ENCODE measurements around the gene TXLNA.

The TXLNA gene

DNA sequence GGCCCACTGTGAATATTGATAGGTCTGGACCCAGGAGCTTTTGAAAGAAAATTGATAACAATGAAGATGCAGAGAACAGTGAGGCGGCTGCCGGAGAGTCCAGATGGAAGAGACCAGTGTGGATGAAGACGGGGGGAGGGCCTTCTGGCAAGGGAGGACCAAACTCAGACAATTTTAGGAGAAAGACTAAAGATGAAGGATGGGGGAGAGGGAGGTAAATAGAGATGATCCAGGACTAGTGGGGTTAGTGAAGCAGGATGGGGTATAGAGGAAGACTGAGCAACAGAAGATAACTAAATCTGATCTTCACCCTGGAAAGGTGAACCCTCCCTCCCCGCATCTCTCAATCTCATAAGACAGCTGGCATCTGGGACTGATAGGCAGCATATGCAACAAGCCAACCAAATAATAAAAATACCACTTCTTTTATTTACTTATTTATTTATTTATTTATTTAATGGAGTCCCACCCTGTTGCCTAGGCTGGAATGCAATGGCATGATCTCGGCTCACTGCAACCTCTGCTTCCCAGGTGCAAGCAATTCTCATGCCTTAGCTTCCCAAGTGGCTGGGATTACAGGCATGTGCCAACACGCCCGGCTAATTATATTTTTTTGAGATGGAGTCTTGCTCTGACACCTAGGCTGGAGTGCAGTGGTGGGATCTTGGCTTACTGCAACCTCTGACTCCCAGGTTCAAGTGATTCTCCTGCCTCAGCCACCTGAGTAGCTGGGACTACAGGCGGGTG, 53.3 kb downstream of the TXLNA start:
- H3K4me3 ChIP-seq (ENCODE audit: low read depth, low read length), result no peak overlapping the region
- TF ChIP-seq, protein P1, sequence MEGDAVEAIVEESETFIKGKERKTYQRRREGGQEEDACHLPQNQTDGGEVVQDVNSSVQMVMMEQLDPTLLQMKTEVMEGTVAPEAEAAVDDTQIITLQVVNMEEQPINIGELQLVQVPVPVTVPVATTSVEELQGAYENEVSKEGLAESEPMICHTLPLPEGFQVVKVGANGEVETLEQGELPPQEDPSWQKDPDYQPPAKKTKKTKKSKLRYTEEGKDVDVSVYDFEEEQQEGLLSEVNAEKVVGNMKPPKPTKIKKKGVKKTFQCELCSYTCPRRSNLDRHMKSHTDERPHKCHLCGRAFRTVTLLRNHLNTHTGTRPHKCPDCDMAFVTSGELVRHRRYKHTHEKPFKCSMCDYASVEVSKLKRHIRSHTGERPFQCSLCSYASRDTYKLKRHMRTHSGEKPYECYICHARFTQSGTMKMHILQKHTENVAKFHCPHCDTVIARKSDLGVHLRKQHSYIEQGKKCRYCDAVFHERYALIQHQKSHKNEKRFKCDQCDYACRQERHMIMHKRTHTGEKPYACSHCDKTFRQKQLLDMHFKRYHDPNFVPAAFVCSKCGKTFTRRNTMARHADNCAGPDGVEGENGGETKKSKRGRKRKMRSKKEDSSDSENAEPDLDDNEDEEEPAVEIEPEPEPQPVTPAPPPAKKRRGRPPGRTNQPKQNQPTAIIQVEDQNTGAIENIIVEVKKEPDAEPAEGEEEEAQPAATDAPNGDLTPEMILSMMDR (IDR thresholded peaks at IDR 0.05; ENCODE audit: low read depth, low read length, missing control alignments), result no peak
- in situ Hi-C loops (cut with HindIII; ENCODE audit: low sequenced_read_pairs), result no loop called here
- DNase-seq (ENCODE audit: low read depth), result no peak

DNA sequence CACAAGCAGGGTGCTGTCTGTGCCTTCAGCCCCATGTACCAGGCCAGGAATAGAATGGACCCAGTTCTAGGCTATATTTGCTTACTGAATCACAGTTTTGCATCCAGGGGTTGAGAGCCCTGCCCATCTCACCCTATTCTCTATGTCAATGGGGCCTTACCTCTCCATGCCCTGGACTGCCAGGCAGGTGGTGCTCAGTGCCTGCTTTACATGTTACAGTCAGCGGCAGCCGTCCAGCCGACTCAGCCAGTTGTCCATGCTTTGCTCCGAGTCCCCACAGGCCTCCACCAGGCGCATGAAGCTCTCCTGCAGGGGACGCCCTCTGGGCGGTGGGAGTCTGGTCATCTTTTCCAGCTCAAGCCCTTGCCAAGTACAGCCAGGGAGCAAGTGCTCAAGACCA, 55.3 kb downstream of the TXLNA start:
- TF ChIP-seq, protein P1 (IDR thresholded peaks at IDR 0.05; ENCODE audit: low read depth, low read length, missing control alignments), result no peak
- in situ Hi-C loops (cut with HindIII; ENCODE audit: low sequenced_read_pairs), result no loop called here

DNA sequence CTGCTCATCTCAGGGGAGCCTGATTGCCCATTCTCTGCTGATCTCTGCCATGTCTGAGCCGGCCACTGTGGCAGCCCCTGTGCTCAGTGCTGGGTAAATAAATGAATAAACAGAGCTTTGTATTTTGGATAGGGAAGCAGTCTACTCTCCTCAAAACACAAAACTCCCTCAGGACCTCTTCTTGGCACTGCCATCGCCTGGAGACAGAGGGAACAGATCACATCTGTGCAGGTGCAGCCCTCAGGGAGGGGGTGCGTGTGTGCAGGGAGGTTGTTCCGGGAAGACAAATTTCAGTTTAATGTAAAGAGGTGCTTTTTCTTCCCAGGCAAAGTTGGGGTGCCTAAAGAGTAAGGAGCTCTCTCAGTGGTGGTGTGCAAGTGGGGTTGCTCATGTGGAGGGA, 59.9 kb downstream of the TXLNA start:
- H3K4me3 ChIP-seq (ENCODE audit: low read depth, low read length), result no peak overlapping the region
- no peak for DNase-seq (ENCODE audit: low read depth)
- TF ChIP-seq, protein P1 (IDR thresholded peaks at IDR 0.05; ENCODE audit: low read depth, low read length, missing control alignments), result no peak
- in situ Hi-C loops (cut with HindIII; ENCODE audit: low sequenced_read_pairs), result no loop called here

More for the DNA sequence above, 55.3 kb downstream of the TXLNA start:
- no peak overlapping the region for H3K4me3 ChIP-seq (ENCODE audit: low read depth, low read length)
- no peak for DNase-seq (ENCODE audit: low read depth)

DNA sequence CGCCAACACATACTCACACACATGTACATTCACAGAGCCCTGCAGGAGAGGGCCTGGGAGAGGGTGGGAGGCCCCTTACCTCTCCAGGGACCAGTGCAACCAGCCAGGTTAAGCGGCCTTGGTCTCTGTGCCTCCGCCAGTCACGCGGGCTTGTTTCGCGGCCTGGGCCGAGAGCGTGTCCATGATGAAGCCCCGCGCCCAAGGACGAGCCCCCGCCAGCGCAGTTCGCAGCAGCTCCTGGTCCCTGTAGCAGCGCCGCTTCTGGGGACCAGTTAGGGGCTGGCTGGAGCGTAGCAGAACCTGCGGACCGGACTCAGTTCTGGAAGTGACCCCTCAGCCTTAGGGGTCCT, 60.3 kb downstream of the TXLNA start:
- peak overlapping the region; percentile 40 for H3K4me3 ChIP-seq (ENCODE audit: low read depth, low read length)
- no peak for DNase-seq (ENCODE audit: low read depth)
- in situ Hi-C loops (cut with HindIII; ENCODE audit: low sequenced_read_pairs), result loop anchor here (5.0 kb wide), 1 partner anchor 83 kb away; no protein-coding TSS in a partner anchor
- TF ChIP-seq, protein P1 (IDR thresholded peaks at IDR 0.05; ENCODE audit: low read depth, low read length, missing control alignments), result no peak

DNA sequence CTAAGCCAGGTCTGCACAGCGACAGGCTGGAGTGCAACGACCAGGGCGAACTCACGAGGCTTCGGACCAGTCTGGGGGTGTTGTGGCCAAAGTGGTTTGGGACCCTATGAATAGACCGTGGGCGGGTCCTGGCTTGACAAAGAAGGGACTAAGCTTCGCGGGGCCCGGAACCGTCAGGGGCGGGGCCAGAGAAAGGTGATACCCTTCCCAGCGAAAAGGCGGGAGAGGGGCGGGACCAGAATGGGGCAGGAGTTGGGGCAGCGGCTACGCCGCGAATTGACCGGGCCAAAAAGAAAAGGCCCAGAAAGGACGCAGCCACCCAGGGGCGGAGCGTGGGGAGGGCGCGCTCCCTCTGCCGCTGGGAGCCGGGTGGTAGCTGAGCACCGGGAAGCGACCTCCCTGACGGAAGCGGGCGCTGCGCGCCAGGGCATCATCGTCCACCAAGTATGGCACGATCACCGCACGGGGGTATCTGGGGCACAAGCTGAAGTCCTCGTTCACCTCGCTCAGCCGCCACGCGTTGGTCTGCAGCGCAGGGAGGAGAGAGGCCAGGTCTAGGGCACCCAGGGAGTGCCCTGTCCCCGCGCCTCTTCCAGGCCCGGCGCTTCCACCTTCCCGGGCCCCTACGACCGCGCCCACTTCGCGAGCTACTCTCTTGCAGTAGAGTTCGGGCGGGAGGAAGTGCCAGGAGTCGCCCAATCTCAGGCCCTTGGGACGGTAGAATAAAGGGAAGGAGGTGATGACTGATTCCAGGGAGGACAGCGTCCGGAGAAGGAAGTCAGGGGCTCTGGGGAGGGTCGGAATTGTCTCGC, 60.9 kb downstream of the TXLNA start:
- DNase-seq (ENCODE audit: low read depth), result no peak
- TF ChIP-seq, protein P1 (IDR thresholded peaks at IDR 0.05; ENCODE audit: low read depth, low read length, missing control alignments), result no peak
- in situ Hi-C loops (cut with HindIII; ENCODE audit: low sequenced_read_pairs), result loop anchor here (5.0 kb wide), 1 partner anchor 82 kb away; no protein-coding TSS in a partner anchor
- H3K4me3 ChIP-seq (ENCODE audit: low read depth, low read length), result peak overlapping the region; percentile 40

DNA sequence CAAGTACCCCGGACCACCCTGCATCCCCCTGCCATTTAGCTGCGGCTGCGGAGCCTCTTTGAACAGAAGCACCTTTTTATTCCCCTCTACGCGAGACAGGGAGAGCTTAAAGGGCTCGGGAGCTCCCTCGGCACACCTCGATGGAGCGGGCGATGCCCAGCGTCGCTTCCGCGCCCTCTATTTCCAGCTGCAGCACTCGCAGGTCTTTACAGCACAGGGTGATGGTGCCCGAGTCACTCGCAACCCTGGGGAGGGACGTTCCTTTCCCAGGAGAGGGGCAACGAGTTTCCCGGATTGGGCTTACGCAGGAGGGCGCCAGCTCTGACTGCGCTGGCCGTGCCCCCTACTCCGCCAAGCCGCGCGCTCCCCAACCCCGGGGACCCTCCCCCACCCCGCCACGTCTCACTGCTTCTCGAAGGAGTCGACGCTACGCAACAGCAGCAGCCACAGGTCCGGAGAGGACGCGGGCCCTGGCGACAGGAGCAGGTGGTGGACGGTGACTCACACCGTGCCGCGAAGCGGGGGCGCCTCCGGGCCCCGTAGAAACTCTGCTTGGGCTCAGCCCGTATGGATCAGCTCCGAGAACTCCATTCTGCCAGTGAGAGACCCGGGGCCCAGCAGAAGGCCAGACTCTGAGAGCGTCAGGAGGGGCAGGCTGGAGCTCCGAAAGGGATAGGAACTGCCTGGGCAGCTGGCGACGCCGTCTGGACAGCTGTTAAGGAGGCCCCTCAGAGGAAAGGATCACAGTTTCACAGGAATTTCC, 61.7 kb downstream of the TXLNA start:
- DNase-seq (ENCODE audit: low read depth), result no peak
- in situ Hi-C loops (cut with HindIII; ENCODE audit: low sequenced_read_pairs), result loop anchor here (5.0 kb wide), 1 partner anchor 81 kb away; no protein-coding TSS in a partner anchor
- TF ChIP-seq, protein P1 (IDR thresholded peaks at IDR 0.05; ENCODE audit: low read depth, low read length, missing control alignments), result peak; percentile 2
- H3K4me3 ChIP-seq (ENCODE audit: low read depth, low read length), result peak overlapping the region; percentile 40
